K562 (cell line): ENCODE results near the gene CENPX. TPM values are rescaled to one million over a fixed set of nuclear protein-coding genes. Genes with fewer than 3 reads are reported as not detected.

Source experiments
- C11orf30 ChIP-seq: fragments of 450-650 bp; IDR thresholded peaks from 2 replicates; pipeline ENCODE4 v1.6.1; 2016; ENCODE audit warnings: low read depth, mild to moderate bottlenecking
- CSDE1 ChIP-seq, 2 experiments: fragments of 450-650 bp; IDR thresholded peaks; 2 replicates each; pipeline ENCODE4 v1.6.1; 2016; ENCODE audit warnings: mild to moderate bottlenecking in 1 of 2
- ELF1 ChIP-seq: fragments of 200-800 bp; sonication (Bioruptor generic); IDR thresholded peaks from 2 replicates; pipeline ENCODE4 v1.6.1; 2016; ENCODE audit warnings: missing genetic modification characterization, missing compliant biosample characterization
- FOXM1 ChIP-seq, 2 experiments: fragments of 450-650 bp in 1 of 2; sonication (generic) in 1 of 2; formaldehyde crosslinking in 1 of 2; IDR thresholded peaks; 2 replicates each; pipeline versions ENCODE4 v1.6.1 to v1.9.0; 2017 to 2022; ENCODE audit warnings: low read depth in 2 of 2, mild to moderate bottlenecking in 2 of 2, missing genetic modification reagents in 1 of 2, moderate library complexity in 1 of 2
- SETDB1 ChIP-seq: IDR thresholded peaks from one replicate; pipeline ENCODE4 v1.6.1; 2012; ENCODE audit warnings: low read length, control low read depth, inconsistent platforms
- SRF ChIP-seq, 2 experiments: fragments of 250-450, 450-650 bp in 1 of 2; sonication (Bioruptor Pico) in 1 of 2; sonication (generic) in 1 of 2; formaldehyde crosslinking; IDR thresholded peaks; 2 replicates each; pipeline versions ENCODE4 v1.5.0 to v1.5.1; 2020 to 2022; ENCODE audit warnings: mild to moderate bottlenecking in 1 of 2, missing genetic modification reagents in 1 of 2
- TAF9B ChIP-seq: fragments of 450-650 bp; IDR thresholded peaks from 2 replicates; pipeline ENCODE4 v1.6.1; 2018; ENCODE audit warnings: mild to moderate bottlenecking; ENCODE audit not compliant: partially characterized antibody
- TBL1XR1 ChIP-seq, 2 experiments: IDR thresholded peaks; 2 replicates each; pipeline ENCODE4 v1.6.1; 2012; ENCODE audit warnings: improper control_type of control experiment in 2 of 2, low read length in 2 of 2, mild to moderate bottlenecking in 1 of 2
- TCF7 ChIP-seq: sonication (generic); IDR thresholded peaks from 2 replicates; pipeline ENCODE4 v1.6.1; 2016; ENCODE audit warnings: antibody characterized with exemption, borderline replicate concordance
- ZC3H4 ChIP-seq: sonication (generic); formaldehyde crosslinking; IDR thresholded peaks from 2 replicates; pipeline ENCODE4 v1.9.0; 2021; ENCODE audit warnings: missing genetic modification reagents, borderline replicate concordance
- polyA plus RNA-seq, 8 experiments: library from polyadenylated mRNA; depleted of rRNA in 4 of 8; stranded (reverse) in 5 of 8; unstranded in 3 of 8; fragments of >200 nt; fragmentation: Nextera tagmentation in 2 of 8; fragmentation: Illumina TruSeq in 1 of 8; extraction: Ambion mirVana in 2 of 8; extraction: Trizol in 1 of 8; gene quantifications; 2 replicates each; pipeline versions ENCODE4 v1.2.1 to v1.2.3, GENCODE V29; 2011 to 2014; ENCODE audit warnings: inconsistent platforms in 1 of 8, missing spikeins in 1 of 8
- total RNA-seq, 7 experiments: library from RNA; depleted of rRNA in 6 of 7; stranded (reverse); fragments of >200 nt in 6 of 7; fragmentation: Illumina TruSeq in 2 of 7; extraction: Trizol in 2 of 7; gene quantifications; 2 replicates each; pipeline versions ENCODE4 v1.2.1 to v1.2.3, GENCODE V29; 2011 to 2021; ENCODE audit warnings: low replicate concordance in 1 of 7
- TF ChIP-seq, protein P1 (sequence below): fragments of 150-350 bp; IDR thresholded peaks from 2 replicates; pipeline ENCODE4 v1.6.1; 2014; ENCODE audit warnings: low read depth, mild to moderate bottlenecking, low read length, borderline replicate concordance
- TF ChIP-seq, protein P2 (sequence below): fragments of 200-800 bp; sonication (Bioruptor generic); IDR thresholded peaks from 2 replicates; pipeline ENCODE4 v1.6.1; 2017; ENCODE audit warnings: missing genetic modification characterization, missing compliant biosample characterization
- TF ChIP-seq, protein P3 (sequence below): sonication (generic); formaldehyde crosslinking; IDR thresholded peaks from 2 replicates; pipeline ENCODE4 v1.8.1; 2022; ENCODE audit warnings: missing genetic modification reagents
- TF ChIP-seq, protein P4 (sequence below): fragments of 450-650 bp; conservative IDR thresholded peaks from 2 replicates; pipeline ENCODE4 v1.6.1; 2016; ENCODE audit warnings: missing genetic modification characterization, low read depth, mild to moderate bottlenecking, missing compliant biosample characterization, moderate library complexity
- TF ChIP-seq, protein P5 (sequence below): fragments of 150-350 bp; conservative IDR thresholded peaks from 2 replicates; pipeline ENCODE4 v1.6.1; 2014; ENCODE audit warnings: low read length

CENPX gene
- total and polyA plus RNA-seq, 9 of the 15 experiments (the other 6 are each of a cell fraction or from before 2014, with no cell fraction given), result 32.7 to 352 (median 127) TPM

DNA sequence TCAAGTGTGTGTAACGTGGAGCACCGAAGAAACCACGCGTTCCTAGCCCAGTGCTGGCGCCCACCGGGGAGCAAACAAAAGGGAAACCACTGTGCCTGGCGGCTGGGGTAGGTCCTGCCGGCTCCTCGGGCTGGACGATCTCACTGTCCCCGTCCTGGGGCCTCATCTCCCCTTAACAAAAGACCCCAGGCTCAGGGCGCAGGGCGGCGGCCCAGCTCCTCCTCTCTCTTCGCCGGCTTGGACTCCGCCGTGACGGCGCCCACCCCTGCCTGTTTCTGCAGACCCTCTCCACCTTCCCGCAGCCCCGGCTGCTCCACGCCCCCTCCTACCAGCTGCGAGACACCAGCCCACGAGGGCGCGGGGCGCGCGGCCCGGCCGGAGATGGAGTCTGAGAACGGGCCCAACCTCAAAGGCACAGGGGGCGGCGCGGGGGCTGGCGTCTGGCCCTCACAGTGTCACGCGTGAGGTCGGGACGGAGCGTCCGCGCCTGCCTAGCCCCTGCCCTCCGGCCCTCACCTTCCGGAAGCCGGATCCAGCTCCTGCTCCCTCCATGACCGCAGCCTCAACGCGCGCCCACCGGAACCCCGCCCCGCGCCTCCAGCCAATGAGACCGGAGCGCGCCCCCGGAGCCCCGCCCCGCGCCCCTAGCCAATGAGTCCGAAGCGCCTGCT, at the start of gene CENPX (continued):
- TF ChIP-seq, protein P1, sequence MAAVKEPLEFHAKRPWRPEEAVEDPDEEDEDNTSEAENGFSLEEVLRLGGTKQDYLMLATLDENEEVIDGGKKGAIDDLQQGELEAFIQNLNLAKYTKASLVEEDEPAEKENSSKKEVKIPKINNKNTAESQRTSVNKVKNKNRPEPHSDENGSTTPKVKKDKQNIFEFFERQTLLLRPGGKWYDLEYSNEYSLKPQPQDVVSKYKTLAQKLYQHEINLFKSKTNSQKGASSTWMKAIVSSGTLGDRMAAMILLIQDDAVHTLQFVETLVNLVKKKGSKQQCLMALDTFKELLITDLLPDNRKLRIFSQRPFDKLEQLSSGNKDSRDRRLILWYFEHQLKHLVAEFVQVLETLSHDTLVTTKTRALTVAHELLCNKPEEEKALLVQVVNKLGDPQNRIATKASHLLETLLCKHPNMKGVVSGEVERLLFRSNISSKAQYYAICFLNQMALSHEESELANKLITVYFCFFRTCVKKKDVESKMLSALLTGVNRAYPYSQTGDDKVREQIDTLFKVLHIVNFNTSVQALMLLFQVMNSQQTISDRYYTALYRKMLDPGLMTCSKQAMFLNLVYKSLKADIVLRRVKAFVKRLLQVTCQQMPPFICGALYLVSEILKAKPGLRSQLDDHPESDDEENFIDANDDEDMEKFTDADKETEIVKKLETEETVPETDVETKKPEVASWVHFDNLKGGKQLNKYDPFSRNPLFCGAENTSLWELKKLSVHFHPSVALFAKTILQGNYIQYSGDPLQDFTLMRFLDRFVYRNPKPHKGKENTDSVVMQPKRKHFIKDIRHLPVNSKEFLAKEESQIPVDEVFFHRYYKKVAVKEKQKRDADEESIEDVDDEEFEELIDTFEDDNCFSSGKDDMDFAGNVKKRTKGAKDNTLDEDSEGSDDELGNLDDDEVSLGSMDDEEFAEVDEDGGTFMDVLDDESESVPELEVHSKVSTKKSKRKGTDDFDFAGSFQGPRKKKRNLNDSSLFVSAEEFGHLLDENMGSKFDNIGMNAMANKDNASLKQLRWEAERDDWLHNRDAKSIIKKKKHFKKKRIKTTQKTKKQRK, result no peak
- TF ChIP-seq TCF7, result no peak
- no peak for TF ChIP-seq FOXM1 (IDR thresholded peaks at IDR 0.05; ENCODE audit: low read depth)
- peak; percentile 61; the same call in 1 of the 2 replicates for TF ChIP-seq FOXM1 (CRISPR knock-in tag; IDR thresholded peaks at IDR 0.05; ENCODE audit: low read depth)
- no peak for TF ChIP-seq C11orf30
- TF ChIP-seq, protein P2, sequence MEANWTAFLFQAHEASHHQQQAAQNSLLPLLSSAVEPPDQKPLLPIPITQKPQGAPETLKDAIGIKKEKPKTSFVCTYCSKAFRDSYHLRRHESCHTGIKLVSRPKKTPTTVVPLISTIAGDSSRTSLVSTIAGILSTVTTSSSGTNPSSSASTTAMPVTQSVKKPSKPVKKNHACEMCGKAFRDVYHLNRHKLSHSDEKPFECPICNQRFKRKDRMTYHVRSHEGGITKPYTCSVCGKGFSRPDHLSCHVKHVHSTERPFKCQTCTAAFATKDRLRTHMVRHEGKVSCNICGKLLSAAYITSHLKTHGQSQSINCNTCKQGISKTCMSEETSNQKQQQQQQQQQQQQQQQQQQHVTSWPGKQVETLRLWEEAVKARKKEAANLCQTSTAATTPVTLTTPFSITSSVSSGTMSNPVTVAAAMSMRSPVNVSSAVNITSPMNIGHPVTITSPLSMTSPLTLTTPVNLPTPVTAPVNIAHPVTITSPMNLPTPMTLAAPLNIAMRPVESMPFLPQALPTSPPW, result no peak; the same call in 1 of the 2 replicates
- TF ChIP-seq, protein P3, sequence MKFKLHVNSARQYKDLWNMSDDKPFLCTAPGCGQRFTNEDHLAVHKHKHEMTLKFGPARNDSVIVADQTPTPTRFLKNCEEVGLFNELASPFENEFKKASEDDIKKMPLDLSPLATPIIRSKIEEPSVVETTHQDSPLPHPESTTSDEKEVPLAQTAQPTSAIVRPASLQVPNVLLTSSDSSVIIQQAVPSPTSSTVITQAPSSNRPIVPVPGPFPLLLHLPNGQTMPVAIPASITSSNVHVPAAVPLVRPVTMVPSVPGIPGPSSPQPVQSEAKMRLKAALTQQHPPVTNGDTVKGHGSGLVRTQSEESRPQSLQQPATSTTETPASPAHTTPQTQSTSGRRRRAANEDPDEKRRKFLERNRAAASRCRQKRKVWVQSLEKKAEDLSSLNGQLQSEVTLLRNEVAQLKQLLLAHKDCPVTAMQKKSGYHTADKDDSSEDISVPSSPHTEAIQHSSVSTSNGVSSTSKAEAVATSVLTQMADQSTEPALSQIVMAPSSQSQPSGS, result no peak
- TF ChIP-seq CSDE1 (IDR thresholded peaks at IDR 0.05), result no peak
- peak; percentile 1; the same call in 1 of the 2 replicates for TF ChIP-seq ELF1 (tag)
- TF ChIP-seq ZC3H4 (CRISPR knock-in tag), result no peak
- no peak for TF ChIP-seq TAF9B
- TF ChIP-seq TBL1XR1 (IDR thresholded peaks at IDR 0.05; ENCODE audit: low read length in 2 of 2), result no peak
- no peak for TF ChIP-seq SETDB1
- no peak for TF ChIP-seq SRF (CRISPR knock-in tag; IDR thresholded peaks at IDR 0.05)
- TF ChIP-seq, protein P4, sequence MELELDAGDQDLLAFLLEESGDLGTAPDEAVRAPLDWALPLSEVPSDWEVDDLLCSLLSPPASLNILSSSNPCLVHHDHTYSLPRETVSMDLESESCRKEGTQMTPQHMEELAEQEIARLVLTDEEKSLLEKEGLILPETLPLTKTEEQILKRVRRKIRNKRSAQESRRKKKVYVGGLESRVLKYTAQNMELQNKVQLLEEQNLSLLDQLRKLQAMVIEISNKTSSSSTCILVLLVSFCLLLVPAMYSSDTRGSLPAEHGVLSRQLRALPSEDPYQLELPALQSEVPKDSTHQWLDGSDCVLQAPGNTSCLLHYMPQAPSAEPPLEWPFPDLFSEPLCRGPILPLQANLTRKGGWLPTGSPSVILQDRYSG (tag), result no peak
- TF ChIP-seq, protein P5, sequence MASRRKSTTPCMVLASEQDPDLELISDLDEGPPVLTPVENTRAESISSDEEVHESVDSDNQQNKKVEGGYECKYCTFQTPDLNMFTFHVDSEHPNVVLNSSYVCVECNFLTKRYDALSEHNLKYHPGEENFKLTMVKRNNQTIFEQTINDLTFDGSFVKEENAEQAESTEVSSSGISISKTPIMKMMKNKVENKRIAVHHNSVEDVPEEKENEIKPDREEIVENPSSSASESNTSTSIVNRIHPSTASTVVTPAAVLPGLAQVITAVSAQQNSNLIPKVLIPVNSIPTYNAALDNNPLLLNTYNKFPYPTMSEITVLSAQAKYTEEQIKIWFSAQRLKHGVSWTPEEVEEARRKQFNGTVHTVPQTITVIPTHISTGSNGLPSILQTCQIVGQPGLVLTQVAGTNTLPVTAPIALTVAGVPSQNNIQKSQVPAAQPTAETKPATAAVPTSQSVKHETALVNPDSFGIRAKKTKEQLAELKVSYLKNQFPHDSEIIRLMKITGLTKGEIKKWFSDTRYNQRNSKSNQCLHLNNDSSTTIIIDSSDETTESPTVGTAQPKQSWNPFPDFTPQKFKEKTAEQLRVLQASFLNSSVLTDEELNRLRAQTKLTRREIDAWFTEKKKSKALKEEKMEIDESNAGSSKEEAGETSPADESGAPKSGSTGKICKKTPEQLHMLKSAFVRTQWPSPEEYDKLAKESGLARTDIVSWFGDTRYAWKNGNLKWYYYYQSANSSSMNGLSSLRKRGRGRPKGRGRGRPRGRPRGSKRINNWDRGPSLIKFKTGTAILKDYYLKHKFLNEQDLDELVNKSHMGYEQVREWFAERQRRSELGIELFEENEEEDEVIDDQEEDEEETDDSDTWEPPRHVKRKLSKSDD, result no peak
